HG03442 (cell line): ENCODE results near the gene ABCA12.
"Not testable (repeated sequence)": the region's sequence is repeated elsewhere in the genome, so short reads cannot be mapped to it uniquely, and the experiment has no call there.

Source experiments
- ATAC-seq: cut with Tn5 transposase; IDR thresholded peaks from one replicate; pipeline ENCODE4 v1.9.1; 2021; ENCODE audit warnings: mild to moderate bottlenecking, moderate library complexity; ENCODE audit not compliant: unreplicated experiment

The ABCA12 gene

GRCh38 chr2:215138479-215138878, at the start of gene ABCA12:
Gene ABCA12, minus strand, starts transcription at chr2:215138626. Its CDS starts 418 bp downstream, at chr2:215138208.
- ATAC-seq: no peak

- ATAC-seq: no peak
Measured at GRCh38 chr2:215188078-215188477, 49.7 kb upstream of the ABCA12 start.

GRCh38 chr2:215186021-215186420, 47.6 kb upstream of the ABCA12 start:
- ATAC-seq: no peak

- no peak for ATAC-seq
Measured at GRCh38 chr2:215178121-215178520, 39.7 kb upstream of the ABCA12 start.

GRCh38 chr2:215171796-215172195, 33.4 kb upstream of the ABCA12 start:
- no peak for ATAC-seq

GRCh38 chr2:215171151-215171550, 32.7 kb upstream of the ABCA12 start:
- peak; percentile 68 for ATAC-seq

- not testable (repeated sequence) for ATAC-seq
Measured at GRCh38 chr2:215166505-215166904, 28.1 kb upstream of the ABCA12 start.

- not testable (repeated sequence) for ATAC-seq
Measured at GRCh38 chr2:215163319-215163718, 24.9 kb upstream of the ABCA12 start.

- no peak for ATAC-seq
Measured at GRCh38 chr2:215161301-215161829, 22.9 kb upstream of the ABCA12 start.

GRCh38 chr2:215160081-215160480, 21.7 kb upstream of the ABCA12 start:
- no peak for ATAC-seq

GRCh38 chr2:215156453-215156852, 18.0 kb upstream of the ABCA12 start:
- no peak for ATAC-seq

- no peak for ATAC-seq
Measured at GRCh38 chr2:215149894-215150293, 11.5 kb upstream of the ABCA12 start.

GRCh38 chr2:215149486-215149885, 11.1 kb upstream of the ABCA12 start:
- no peak for ATAC-seq

GRCh38 chr2:215149060-215149459, 10.6 kb upstream of the ABCA12 start:
- no peak for ATAC-seq

GRCh38 chr2:215145611-215146010, 7.2 kb upstream of the ABCA12 start:
- no peak for ATAC-seq

GRCh38 chr2:215144106-215144875, 5.9 kb upstream of the ABCA12 start:
- no peak for ATAC-seq

GRCh38 chr2:215143458-215143857, 5.0 kb upstream of the ABCA12 start:
- ATAC-seq: no peak

- ATAC-seq: no peak
Measured at GRCh38 chr2:215141706-215142105, 3.3 kb upstream of the ABCA12 start.

- no peak for ATAC-seq
Measured at GRCh38 chr2:215140166-215140707, 1.8 kb upstream of the ABCA12 start.

- ATAC-seq: peak; percentile 54
Measured at GRCh38 chr2:215137741-215138340, 585 bp downstream of the ABCA12 start.

- no peak for ATAC-seq
Measured at GRCh38 chr2:215137329-215137686, 1.1 kb downstream of the ABCA12 start.
